Hepatocyte (in vitro differentiated cells): ENCODE data around the gene MYRIP. TPM values are rescaled to one million over a fixed set of nuclear protein-coding genes. Genes with fewer than 3 reads are reported as not detected.

Experiments used
- DNase-seq: peaks from one replicate; pipeline ENCODE4 v3.0.0-alpha.2; 2016; ENCODE audit warnings: low spot score
- H2AFZ ChIP-seq: fragments of 200-600 bp; sonication (generic); 2 replicates; pipeline ENCODE4 v1.6.0; 2016; ENCODE audit warnings: antibody characterized with exemption, mild to moderate bottlenecking
- H3K27ac ChIP-seq: fragments of 200-600 bp; sonication (generic); 2 replicates; pipeline ENCODE4 v1.5.1; 2016; ENCODE audit warnings: mild to moderate bottlenecking
- H3K27me3 ChIP-seq: fragments of 200-600 bp; sonication (generic); 2 replicates; pipeline ENCODE4 v1.6.1; 2016
- H3K36me3 ChIP-seq: fragments of 200-600 bp; sonication (generic); replicated peaks from 2 replicates; pipeline ENCODE4 v1.5.1; 2016; ENCODE audit warnings: low read depth; ENCODE audit not compliant: insufficient read depth
- H3K4me1 ChIP-seq: fragments of 200-600 bp; sonication (generic); 2 replicates; pipeline ENCODE4 v1.5.1; 2016; ENCODE audit warnings: mild to moderate bottlenecking, moderate library complexity; ENCODE audit not compliant: insufficient read depth
- H3K4me2 ChIP-seq: fragments of 200-600 bp; sonication (generic); 2 replicates; pipeline ENCODE4 v1.6.0; 2016
- H3K4me3 ChIP-seq: fragments of 200-600 bp; sonication (generic); 2 replicates; pipeline ENCODE4 v1.5.1; 2016; ENCODE audit warnings: mild to moderate bottlenecking
- H3K79me2 ChIP-seq: fragments of 200-600 bp; sonication (generic); 2 replicates; pipeline ENCODE4 v1.6.0; 2017; ENCODE audit warnings: mild to moderate bottlenecking
- H3K9me2 ChIP-seq: fragments of 200-600 bp; sonication (generic); replicated peaks from 2 replicates; pipeline ENCODE4 v1.6.0; 2017; ENCODE audit warnings: mild to moderate bottlenecking; ENCODE audit not compliant: insufficient read depth
- H3K9me3 ChIP-seq: fragments of 200-600 bp; sonication (generic); 2 replicates; pipeline ENCODE4 v1.5.1; 2016; ENCODE audit warnings: low read depth, mild to moderate bottlenecking
- H4K20me1 ChIP-seq: fragments of 200-600 bp; sonication (generic); 2 replicates; pipeline ENCODE4 v1.6.0; 2016; ENCODE audit warnings: mild to moderate bottlenecking; ENCODE audit not compliant: insufficient read depth, poor library complexity, severe bottlenecking
- EZH2 ChIP-seq: fragments of 200-600 bp; sonication (generic); IDR thresholded peaks from 2 replicates; pipeline ENCODE4 v1.6.1; 2016; ENCODE audit warnings: antibody characterized with exemption, mild to moderate bottlenecking, borderline replicate concordance
- EZH2phosphoT487 ChIP-seq: fragments of 200-600 bp; sonication (generic); IDR thresholded peaks from one replicate; pipeline ENCODE4 v1.6.1; 2018; ENCODE audit warnings: antibody characterized with exemption, mild to moderate bottlenecking, low read depth, moderate library complexity; ENCODE audit not compliant: unreplicated experiment, severe bottlenecking
- WGBS: methylation state at CpG from one replicate; pipeline ENCODE4 v1.1.6; 2016; ENCODE audit warnings: low lambda C conversion rate; ENCODE audit errors: missing lambda C conversion rate; 5-methylcytosine and 5-hydroxymethylcytosine counted together
- polyA plus RNA-seq: library from polyadenylated mRNA; unstranded; fragments of >200 nt; fragmentation: Nextera tagmentation; extraction: Ambion mirVana; gene quantifications from 2 replicates; pipeline ENCODE4 v1.2.1, GENCODE V29; 2016
- total RNA-seq: library from RNA; depleted of rRNA; stranded (reverse); fragments of >200 nt; gene quantifications from 2 replicates; pipeline ENCODE4 v1.2.3, GENCODE V29; 2014
- TF ChIP-seq, protein P1 (sequence below): fragments of 200-600 bp; sonication (generic); IDR thresholded peaks from 2 replicates; pipeline ENCODE4 v1.5.1; 2016; ENCODE audit warnings: antibody characterized with exemption, mild to moderate bottlenecking; ENCODE audit not compliant: poor library complexity

Gene MYRIP
- total and polyA plus RNA-seq, 2 experiments from 2014 or later = 0.57 TPM; not detected in 1

GRCh38 chr3:40102182-40102581 lies 292.8 kb downstream of the MYRIP start:
- no peak overlapping the region for H3K27ac ChIP-seq
- no peak overlapping the region for H3K4me3 ChIP-seq
- no peaks in the 10 kb centered on the region for H3K9me2 ChIP-seq
- H2AFZ ChIP-seq = no peak overlapping the region
- no peak overlapping the region for H3K4me2 ChIP-seq
- DNase-seq = no peak
- no peaks in the 10 kb centered on the region for H3K9me3 ChIP-seq
- H3K4me1 ChIP-seq = no peaks in the 10 kb centered on the region
- no peaks in the 10 kb centered on the region for H3K36me3 ChIP-seq
- no peaks in the 10 kb centered on the region for H3K27me3 ChIP-seq
- H3K79me2 ChIP-seq = no peaks in the 10 kb centered on the region
- TF ChIP-seq EZH2phosphoT487 (no peak), EZH2 (no peak)
- TF ChIP-seq, protein P1, sequence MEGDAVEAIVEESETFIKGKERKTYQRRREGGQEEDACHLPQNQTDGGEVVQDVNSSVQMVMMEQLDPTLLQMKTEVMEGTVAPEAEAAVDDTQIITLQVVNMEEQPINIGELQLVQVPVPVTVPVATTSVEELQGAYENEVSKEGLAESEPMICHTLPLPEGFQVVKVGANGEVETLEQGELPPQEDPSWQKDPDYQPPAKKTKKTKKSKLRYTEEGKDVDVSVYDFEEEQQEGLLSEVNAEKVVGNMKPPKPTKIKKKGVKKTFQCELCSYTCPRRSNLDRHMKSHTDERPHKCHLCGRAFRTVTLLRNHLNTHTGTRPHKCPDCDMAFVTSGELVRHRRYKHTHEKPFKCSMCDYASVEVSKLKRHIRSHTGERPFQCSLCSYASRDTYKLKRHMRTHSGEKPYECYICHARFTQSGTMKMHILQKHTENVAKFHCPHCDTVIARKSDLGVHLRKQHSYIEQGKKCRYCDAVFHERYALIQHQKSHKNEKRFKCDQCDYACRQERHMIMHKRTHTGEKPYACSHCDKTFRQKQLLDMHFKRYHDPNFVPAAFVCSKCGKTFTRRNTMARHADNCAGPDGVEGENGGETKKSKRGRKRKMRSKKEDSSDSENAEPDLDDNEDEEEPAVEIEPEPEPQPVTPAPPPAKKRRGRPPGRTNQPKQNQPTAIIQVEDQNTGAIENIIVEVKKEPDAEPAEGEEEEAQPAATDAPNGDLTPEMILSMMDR = no peak
- no peaks in the 10 kb centered on the region for H4K20me1 ChIP-seq

- TF ChIP-seq, protein P1 = no peak
- no peak for TF ChIP-seq EZH2phosphoT487
- TF ChIP-seq EZH2 = no peak
- Histone ChIP-seq H3K27me3 (no peaks in the 10 kb centered on the region), H3K9me3 (no peaks in the 10 kb centered on the region), H3K27ac (no peak overlapping the region), H4K20me1 (no peaks in the 10 kb centered on the region), H2AFZ (no peak overlapping the region), H3K4me1 (no peaks in the 10 kb centered on the region), H3K36me3 (no peaks in the 10 kb centered on the region), H3K79me2 (no peaks in the 10 kb centered on the region), H3K4me2 (no peak overlapping the region), H3K9me2 (no peaks in the 10 kb centered on the region), H3K4me3 (no peak overlapping the region)
- no peak for DNase-seq
Measured at GRCh38 chr3:40103829-40104228, 294.4 kb downstream of the MYRIP start.

- no peak overlapping the region for H3K27ac ChIP-seq
- H3K4me3 ChIP-seq = no peak overlapping the region
- no peak overlapping the region for H3K4me2 ChIP-seq
- no peak for DNase-seq
- 91% methylated on average over 4 of the region's 4 CpGs for WGBS
- H2AFZ ChIP-seq = no peak overlapping the region
- no peaks in the 10 kb centered on the region for H3K79me2 ChIP-seq
- H3K36me3 ChIP-seq = no peaks in the 10 kb centered on the region
- TF ChIP-seq EZH2phosphoT487 = no peak
- no peak for TF ChIP-seq EZH2
- TF ChIP-seq, protein P1 = no peak
- no peaks in the 10 kb centered on the region for H3K9me2 ChIP-seq
- no peaks in the 10 kb centered on the region for H3K27me3 ChIP-seq
- H3K9me3 ChIP-seq = no peaks in the 10 kb centered on the region
- H3K4me1 ChIP-seq = no peaks in the 10 kb centered on the region
- H4K20me1 ChIP-seq = no peaks in the 10 kb centered on the region
Measured at GRCh38 chr3:40104441-40104840, 295.0 kb downstream of the MYRIP start.

DNA sequence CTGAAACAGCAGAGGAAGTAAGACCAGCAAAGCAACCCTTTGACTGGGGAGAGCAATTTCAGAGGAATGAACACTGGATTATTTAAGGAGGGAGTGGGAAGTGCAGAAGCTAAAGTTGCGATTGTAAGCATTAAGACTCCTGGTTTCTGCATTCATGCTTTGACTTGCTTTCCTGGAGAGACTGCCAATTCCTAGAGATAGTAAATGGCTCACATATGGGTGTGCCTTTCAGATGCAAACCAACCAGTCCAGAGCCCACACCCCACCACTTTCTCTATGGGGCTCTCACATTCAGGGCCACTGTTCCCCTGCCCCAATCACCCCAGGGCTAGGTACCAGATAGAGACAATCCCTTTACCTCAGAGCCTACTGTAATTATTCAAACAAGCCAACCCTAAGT lies 299.2 kb downstream of the MYRIP start:
- H3K36me3 ChIP-seq = no peaks in the 10 kb centered on the region
- H3K27me3 ChIP-seq = no peaks in the 10 kb centered on the region
- H3K79me2 ChIP-seq = no peaks in the 10 kb centered on the region
- DNase-seq = no peak
- no peaks in the 10 kb centered on the region for H3K4me1 ChIP-seq
- H3K4me3 ChIP-seq = no peak overlapping the region
- 87% methylated on average over 1 of the region's 1 CpG for WGBS
- H3K27ac ChIP-seq = no peak overlapping the region
- no peak overlapping the region for H3K4me2 ChIP-seq
- no peaks in the 10 kb centered on the region for H3K9me3 ChIP-seq
- TF ChIP-seq EZH2phosphoT487 (no peak), EZH2 (no peak)
- TF ChIP-seq, protein P1 = no peak
- H3K9me2 ChIP-seq = no peaks in the 10 kb centered on the region
- H4K20me1 ChIP-seq = no peaks in the 10 kb centered on the region
- H2AFZ ChIP-seq = no peak overlapping the region
